GM19099 (cell line): ENCODE measurements around the gene NOD1.

Source experiments
- POLR2A ChIP-seq: IDR thresholded peaks from 3 replicates; pipeline ENCODE4 v1.6.1; 2011; ENCODE audit warnings: low read depth; ENCODE audit not compliant: insufficient read length; ENCODE audit errors: extremely low read depth

NOD1 gene

GRCh38 chr7:30413864-30414263, 64.7 kb downstream of the NOD1 start:
- TF ChIP-seq POLR2A, result no peak

- no peak for TF ChIP-seq POLR2A
Measured at GRCh38 chr7:30412782-30413504, 65.6 kb downstream of the NOD1 start.

- TF ChIP-seq POLR2A, result no peak
Measured at GRCh38 chr7:30411897-30412296, 66.7 kb downstream of the NOD1 start.

- TF ChIP-seq POLR2A, result no peak
Measured at GRCh38 chr7:30411173-30411572, 67.4 kb downstream of the NOD1 start.

- TF ChIP-seq POLR2A, result no peak
Measured at GRCh38 chr7:30406664-30407425, 71.7 kb downstream of the NOD1 start.

- no peak for TF ChIP-seq POLR2A
Measured at GRCh38 chr7:30405179-30405578, 73.4 kb downstream of the NOD1 start.

- TF ChIP-seq POLR2A, result no peak
Measured at GRCh38 chr7:30403477-30403876, 75.1 kb downstream of the NOD1 start.

- no peak for TF ChIP-seq POLR2A
Measured at GRCh38 chr7:30396389-30396788, 82.2 kb downstream of the NOD1 start.

- no peak for TF ChIP-seq POLR2A
Measured at GRCh38 chr7:30395676-30396075, 82.9 kb downstream of the NOD1 start.

GRCh38 chr7:30391806-30392205, 86.8 kb downstream of the NOD1 start:
- no peak for TF ChIP-seq POLR2A

GRCh38 chr7:30390736-30391636, 87.6 kb downstream of the NOD1 start:
- TF ChIP-seq POLR2A, result no peak

GRCh38 chr7:30389791-30390190, 88.8 kb downstream of the NOD1 start:
- no peak for TF ChIP-seq POLR2A

- no peak for TF ChIP-seq POLR2A
Measured at GRCh38 chr7:30382607-30383006, 96.0 kb downstream of the NOD1 start.

GRCh38 chr7:30380294-30380693, 98.3 kb downstream of the NOD1 start:
- no peak for TF ChIP-seq POLR2A

GRCh38 chr7:30379741-30380140, 98.8 kb downstream of the NOD1 start:
- no peak for TF ChIP-seq POLR2A
